Keratinocyte (primary cell): ENCODE data around the gene NR2F1.
A peak's percentile ranks its signal among the peaks of the same experiment; 100 is the strongest.

Source experiments
- CTCF ChIP-seq, 3 experiments: IDR thresholded peaks in 1 of 3; conservative IDR thresholded peaks in 1 of 3; optimal IDR thresholded peaks in 1 of 3; 2 replicates in 2 of 3; 3 replicates in 1 of 3; pipeline versions ENCODE3 to v1.5.1; 2011; ENCODE audit warnings: low read length in 3 of 3, mild to moderate bottlenecking in 3 of 3, moderate library complexity in 2 of 3, control low read depth in 1 of 3, inconsistent platforms in 1 of 3; ENCODE audit not compliant: insufficient read depth in 2 of 3; ENCODE audit errors: extremely low read depth in 1 of 3
- EZH2 ChIP-seq: IDR thresholded peaks from one replicate; pipeline ENCODE4 v1.6.1; 2012; ENCODE audit warnings: inconsistent platforms, mild to moderate bottlenecking, low read length, moderate library complexity

GRCh38 chr5:93596676-93597490 lies 13.9 kb downstream of the NR2F1 start:
- TF ChIP-seq CTCF (optimal IDR thresholded peaks at IDR 0.05 in 1 of 3, IDR thresholded peaks at IDR 0.05 in 1 of 3, conservative IDR thresholded peaks at IDR 0.05 in 1 of 3; ENCODE audit: extremely low read depth in 1 of 3, insufficient read depth in 2 of 3, low read length in 3 of 3) (peak in 1 of 3 experiments; percentile 18), EZH2 (no peak)
